Keratinocyte (primary cell): Measurements from ENCODE around the gene EIF3A. TPM values are rescaled to one million over a fixed set of nuclear protein-coding genes. Genes with fewer than 3 reads are reported as not detected.

Source experiments
- DNase-seq: peaks from one replicate; pipeline ENCODE4 v3.0.0-alpha.2; 2011; ENCODE audit warnings: low read depth, missing footprints, low spot score
- FAIRE-seq: peaks from 2 replicates; lab custom pipeline; 2011; peaks lifted over from hg19 to GRCh38; lab: Jason Lieb, UNC
- H2AFZ ChIP-seq: 2 replicates; pipeline ENCODE4 v1.6.0; 2012; ENCODE audit warnings: low read length, control low read depth, inconsistent platforms; ENCODE audit not compliant: control insufficient read depth
- H3K27ac ChIP-seq: 2 replicates; pipeline ENCODE4 v1.5.1; 2011; ENCODE audit warnings: low read length; ENCODE audit not compliant: control insufficient read depth, insufficient read depth
- H3K27me3 ChIP-seq: 3 replicates; pipeline ENCODE4 v1.6.0; 2011; ENCODE audit warnings: low read length; ENCODE audit not compliant: control insufficient read depth, insufficient read depth; ENCODE audit errors: extremely low read depth
- H3K36me3 ChIP-seq, 2 experiments: 2 replicates in 1 of 2; 3 replicates in 1 of 2; pipeline ENCODE4 v1.5.1; 2011; ENCODE audit warnings: low read length in 2 of 2, mild to moderate bottlenecking in 1 of 2; ENCODE audit not compliant: control insufficient read depth in 2 of 2, insufficient read depth in 2 of 2; ENCODE audit errors: extremely low read depth in 1 of 2
- H3K4me1 ChIP-seq: 3 replicates; pipeline ENCODE4 v1.5.1; 2011; ENCODE audit warnings: low read length; ENCODE audit not compliant: control insufficient read depth, insufficient read depth; ENCODE audit errors: extremely low read depth
- H3K4me2 ChIP-seq: 3 replicates; pipeline ENCODE4 v1.6.0; 2011; ENCODE audit warnings: low read depth, low read length; ENCODE audit not compliant: control insufficient read depth, insufficient read depth; ENCODE audit errors: extremely low read depth
- H3K4me3 ChIP-seq, 3 experiments: fragments of 200-600 bp in 1 of 3; sonication (generic) in 1 of 3; 2 replicates in 2 of 3; 3 replicates in 1 of 3; pipeline ENCODE4 v1.5.1; 2011 to 2016; ENCODE audit warnings: low read length in 3 of 3, mild to moderate bottlenecking in 3 of 3, control low read depth in 2 of 3, inconsistent platforms in 1 of 3, low read depth in 1 of 3, mixed read lengths in 1 of 3, mixed run types in 1 of 3, moderate library complexity in 1 of 3; ENCODE audit not compliant: control insufficient read depth in 2 of 3, insufficient read depth in 2 of 3; ENCODE audit errors: extremely low read depth in 1 of 3
- H3K79me2 ChIP-seq: 2 replicates; pipeline ENCODE4 v1.6.0; 2012; ENCODE audit warnings: low read length; ENCODE audit not compliant: control insufficient read depth, insufficient read depth
- H3K9ac ChIP-seq: 3 replicates; pipeline ENCODE4 v1.6.0; 2011; ENCODE audit warnings: low read length; ENCODE audit not compliant: control insufficient read depth, insufficient read depth; ENCODE audit errors: extremely low read depth
- H3K9me1 ChIP-seq: 3 replicates; pipeline ENCODE4 v1.6.0; 2011; ENCODE audit warnings: low read length; ENCODE audit not compliant: control insufficient read depth, insufficient read depth; ENCODE audit errors: extremely low read depth
- H3K9me3 ChIP-seq: 2 replicates; pipeline ENCODE4 v1.5.1; 2012; ENCODE audit warnings: low read depth, low read length; ENCODE audit not compliant: control insufficient read depth
- H4K20me1 ChIP-seq: 3 replicates; pipeline ENCODE4 v1.6.0; 2011; ENCODE audit warnings: low read length; ENCODE audit not compliant: control insufficient read depth, insufficient read depth; ENCODE audit errors: extremely low read depth
- CTCF ChIP-seq, 3 experiments: IDR thresholded peaks in 1 of 3; conservative IDR thresholded peaks in 1 of 3; optimal IDR thresholded peaks in 1 of 3; 2 replicates in 2 of 3; 3 replicates in 1 of 3; pipeline versions ENCODE3 to v1.5.1; 2011; ENCODE audit warnings: low read length in 3 of 3, mild to moderate bottlenecking in 3 of 3, moderate library complexity in 2 of 3, control low read depth in 1 of 3, inconsistent platforms in 1 of 3; ENCODE audit not compliant: insufficient read depth in 2 of 3; ENCODE audit errors: extremely low read depth in 1 of 3
- EZH2 ChIP-seq: IDR thresholded peaks from one replicate; pipeline ENCODE4 v1.6.1; 2012; ENCODE audit warnings: inconsistent platforms, mild to moderate bottlenecking, low read length, moderate library complexity
- dilution Hi-C: fragments of 300-500 bp; cut with MboI; formaldehyde crosslinking; loops from one replicate; pipeline ENCODE4 v1.7.0; 2020; ENCODE audit warnings: low sequenced_read_pairs; ENCODE audit not compliant: extremely low pct_ligation_motif_present
- polyA plus RNA-seq, 5 experiments: library from polyadenylated mRNA; depleted of rRNA in 3 of 5; stranded (reverse) in 3 of 5; stranded (forward) in 1 of 5; unstranded in 1 of 5; fragments of >200 nt; gene quantifications; 1 replicate in 1 of 5; 2 replicates in 3 of 5; 3 replicates in 1 of 5; pipeline versions ENCODE4 v1.2.1 to v1.2.3, GENCODE V29; 2011 to 2012; ENCODE audit warnings: missing spikeins in 2 of 5, low read depth in 1 of 5, low replicate concordance in 1 of 5

The EIF3A gene
- polyA plus RNA-seq, 1 donor (not counting 4 experiments of a cell fraction or from before 2014, with no cell fraction given), result 84.4 TPM

GRCh38 chr10:119087271-119087882 is 6.8 kb upstream of the EIF3A start:
- H3K36me3 ChIP-seq, result no peaks in the 10 kb centered on the region
- no peaks in the 10 kb centered on the region for H3K9me1 ChIP-seq
- no peak overlapping the region for H2AFZ ChIP-seq
- H3K4me3 ChIP-seq, result no peak overlapping the region
- H3K4me2 ChIP-seq, result peak overlapping the region; percentile 37
- no peaks in the 10 kb centered on the region for H3K27me3 ChIP-seq
- dilution Hi-C loops, result no loop called here
- H3K27ac ChIP-seq, result no peak overlapping the region
- no peak for TF ChIP-seq CTCF (optimal IDR thresholded peaks at IDR 0.05 in 1 of 3, IDR thresholded peaks at IDR 0.05 in 1 of 3, conservative IDR thresholded peaks at IDR 0.05 in 1 of 3; ENCODE audit: extremely low read depth in 1 of 3, insufficient read depth in 2 of 3, low read length in 3 of 3)
- TF ChIP-seq EZH2, result no peak
- no peak for DNase-seq
- no peaks in the 10 kb centered on the region for H3K79me2 ChIP-seq
- no peaks in the 10 kb centered on the region for H3K9me3 ChIP-seq
- no peak for FAIRE-seq
- no peak overlapping the region for H3K9ac ChIP-seq
- peaks cover 19% of the 10 kb centered on the region for H3K4me1 ChIP-seq
- H4K20me1 ChIP-seq, result no peaks in the 10 kb centered on the region

DNA sequence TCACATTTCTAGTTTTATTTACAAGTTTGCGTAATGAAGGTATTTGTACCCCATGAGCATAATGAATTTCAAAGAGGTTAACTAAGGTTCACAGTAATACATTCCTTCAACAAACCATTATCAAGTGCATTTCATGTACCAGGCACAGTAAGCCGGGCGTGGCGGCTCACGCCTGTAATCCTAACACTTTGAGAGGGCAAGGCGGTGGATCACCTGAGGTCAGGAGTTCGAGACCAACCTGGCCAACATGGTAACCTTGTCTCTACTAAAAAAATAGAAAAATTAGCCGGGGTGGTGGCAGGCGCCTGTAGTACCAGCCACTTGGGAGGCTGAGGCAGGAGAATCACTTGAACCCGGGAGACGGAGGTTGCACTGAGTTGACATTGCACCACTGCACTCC is 4.3 kb upstream of the EIF3A start:
- Histone ChIP-seq H3K27me3 (no peaks in the 10 kb centered on the region), H2AFZ (no peak overlapping the region), H3K4me3 (no peak overlapping the region), H3K79me2 (peaks cover 7% of the 10 kb centered on the region), H3K4me2 (no peak overlapping the region), H3K4me1 (peaks cover 6% of the 10 kb centered on the region), H4K20me1 (no peaks in the 10 kb centered on the region), H3K9me3 (no peaks in the 10 kb centered on the region), H3K36me3 (no peaks in the 10 kb centered on the region), H3K27ac (no peak overlapping the region), H3K9ac (no peak overlapping the region), H3K9me1 (no peaks in the 10 kb centered on the region)
- dilution Hi-C loops, result no loop called here
- DNase-seq (no peak), FAIRE-seq (no peak)
- TF ChIP-seq CTCF (optimal IDR thresholded peaks at IDR 0.05 in 1 of 3, IDR thresholded peaks at IDR 0.05 in 1 of 3, conservative IDR thresholded peaks at IDR 0.05 in 1 of 3; ENCODE audit: extremely low read depth in 1 of 3, insufficient read depth in 2 of 3, low read length in 3 of 3) (no peak), EZH2 (no peak)
